ENCODE results near the gene CTF1.

- TF ChIP-seq CTCF (IDR thresholded peaks at IDR 0.05 in 2 of 3, conservative IDR thresholded peaks at IDR 0.05 in 1 of 3; ENCODE audit: control insufficient read depth in 2 of 3, extremely low read depth in 1 of 3, insufficient read depth in 1 of 3, low read depth in 3 of 3, low read length in 3 of 3) = no peak
- no peak for TF ChIP-seq REST (IDR thresholded peaks at IDR 0.05; ENCODE audit: low read depth, low read length)
- TF ChIP-seq FOXK2 (IDR thresholded peaks at IDR 0.05) = no peak
- no peak for TF ChIP-seq SRF (IDR thresholded peaks at IDR 0.05; ENCODE audit: low read depth in 2 of 2, low read length in 2 of 2)
- TF ChIP-seq MAX (IDR thresholded peaks at IDR 0.05; ENCODE audit: low read depth, low read length) = no peak
- TF ChIP-seq NR2C2 (IDR thresholded peaks at IDR 0.05; ENCODE audit: borderline replicate concordance, control insufficient read depth, insufficient read length, low read depth) = no peak
- no peak for TF ChIP-seq CBFB (IDR thresholded peaks at IDR 0.05; ENCODE audit: low read depth)
- TF ChIP-seq ZZZ3 (IDR thresholded peaks at IDR 0.05; ENCODE audit: control insufficient read depth, insufficient read length, low read depth) = no peak
- TF ChIP-seq MYC (IDR thresholded peaks at IDR 0.05; ENCODE audit: insufficient read depth, insufficient read length, insufficient replicate concordance, low read length, severe bottlenecking) = no peak
- TF ChIP-seq EZH2 (IDR thresholded peaks at IDR 0.05; ENCODE audit: borderline replicate concordance, control insufficient read depth, low read depth, low read length) = no peak
Measured at GRCh38 chr16:30947859-30948666, 51.6 kb downstream of the CTF1 start.

Data from GM12878 (cell line).